ENCODE data around the gene SNRNP70. TPM values are rescaled to one million over a fixed set of nuclear protein-coding genes. Genes with fewer than 3 reads are reported as not detected.
"Not testable (repeated sequence)": the region's sequence is repeated elsewhere in the genome, so short reads cannot be mapped to it uniquely, and the experiment has no call there.

Gene SNRNP70
- polyA plus RNA-seq, 1 donor (not counting 4 experiments of a cell fraction or from before 2014, with no cell fraction given) = 149 TPM

DNA sequence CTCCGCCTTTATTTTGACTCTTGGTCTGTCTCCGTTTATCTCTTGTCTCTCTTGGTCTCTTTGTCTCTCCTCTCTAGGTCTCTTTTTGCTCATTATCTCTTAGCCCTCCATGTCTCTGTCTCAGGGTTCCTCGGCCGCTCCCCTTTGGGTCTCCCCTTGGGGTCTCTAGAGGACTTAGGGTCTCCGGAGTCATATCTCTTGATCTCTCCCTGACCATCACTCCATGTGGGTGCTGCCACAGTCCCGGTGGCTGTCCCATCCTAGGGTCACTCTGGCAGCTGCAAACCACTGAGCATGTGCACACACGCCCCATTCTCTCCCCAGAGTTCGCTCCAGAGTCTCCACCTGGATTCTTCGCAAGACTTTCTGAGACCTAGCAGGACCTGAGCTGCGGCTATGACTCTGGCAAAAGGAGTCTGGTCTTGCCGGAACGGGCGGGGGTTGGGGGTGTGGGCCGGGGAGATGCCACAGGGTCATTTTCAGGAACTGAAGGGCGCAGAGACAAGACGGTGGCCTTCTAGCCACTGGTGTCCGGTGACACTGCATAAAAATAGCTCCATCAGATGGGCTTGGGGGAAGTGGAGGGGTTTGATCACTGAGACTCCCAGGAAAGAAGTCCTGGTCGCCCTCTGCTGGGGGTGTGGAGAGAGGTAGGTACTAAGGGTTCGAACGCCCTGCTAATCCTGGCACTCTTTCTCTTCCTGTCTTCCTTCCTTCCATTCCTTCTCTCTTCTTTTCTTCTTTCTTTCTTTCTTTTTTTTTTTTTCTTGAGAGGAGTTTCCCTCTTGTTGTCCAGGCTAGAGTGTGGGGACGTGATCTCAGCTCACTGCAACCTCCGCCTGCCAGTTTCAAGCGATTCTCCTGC, 11.5 kb upstream of the SNRNP70 start:
- H3K4me3 ChIP-seq (ENCODE audit: control insufficient read depth in 2 of 3, extremely low read depth in 1 of 3, insufficient read depth in 2 of 3, low read depth in 1 of 3, low read length in 3 of 3) = peak overlapping the region in 2 of 3 experiments; percentile 5 to 7
- H3K27me3 ChIP-seq (ENCODE audit: control insufficient read depth, extremely low read depth, insufficient read depth, low read length) = peaks cover 42% of the 10 kb centered on the region
- no peaks in the 10 kb centered on the region for H3K9me3 ChIP-seq (ENCODE audit: control insufficient read depth, low read depth, low read length)
- dilution Hi-C loops (cut with MboI; ENCODE audit: extremely low pct_ligation_motif_present, low sequenced_read_pairs) = no loop called here
- no peaks in the 10 kb centered on the region for H3K9me1 ChIP-seq (ENCODE audit: control insufficient read depth, extremely low read depth, insufficient read depth, low read length)
- TF ChIP-seq, protein P1, sequence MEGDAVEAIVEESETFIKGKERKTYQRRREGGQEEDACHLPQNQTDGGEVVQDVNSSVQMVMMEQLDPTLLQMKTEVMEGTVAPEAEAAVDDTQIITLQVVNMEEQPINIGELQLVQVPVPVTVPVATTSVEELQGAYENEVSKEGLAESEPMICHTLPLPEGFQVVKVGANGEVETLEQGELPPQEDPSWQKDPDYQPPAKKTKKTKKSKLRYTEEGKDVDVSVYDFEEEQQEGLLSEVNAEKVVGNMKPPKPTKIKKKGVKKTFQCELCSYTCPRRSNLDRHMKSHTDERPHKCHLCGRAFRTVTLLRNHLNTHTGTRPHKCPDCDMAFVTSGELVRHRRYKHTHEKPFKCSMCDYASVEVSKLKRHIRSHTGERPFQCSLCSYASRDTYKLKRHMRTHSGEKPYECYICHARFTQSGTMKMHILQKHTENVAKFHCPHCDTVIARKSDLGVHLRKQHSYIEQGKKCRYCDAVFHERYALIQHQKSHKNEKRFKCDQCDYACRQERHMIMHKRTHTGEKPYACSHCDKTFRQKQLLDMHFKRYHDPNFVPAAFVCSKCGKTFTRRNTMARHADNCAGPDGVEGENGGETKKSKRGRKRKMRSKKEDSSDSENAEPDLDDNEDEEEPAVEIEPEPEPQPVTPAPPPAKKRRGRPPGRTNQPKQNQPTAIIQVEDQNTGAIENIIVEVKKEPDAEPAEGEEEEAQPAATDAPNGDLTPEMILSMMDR (optimal IDR thresholded peaks at IDR 0.05 in 1 of 3, IDR thresholded peaks at IDR 0.05 in 1 of 3, conservative IDR thresholded peaks at IDR 0.05 in 1 of 3; ENCODE audit: extremely low read depth in 1 of 3, insufficient read depth in 2 of 3, low read length in 3 of 3) = peak; percentile 58 to 67 (median 65)
- TF ChIP-seq EZH2 (IDR thresholded peaks at IDR 0.05; ENCODE audit: low read length) = peak; percentile 15
- H3K9ac ChIP-seq (ENCODE audit: control insufficient read depth, extremely low read depth, insufficient read depth, low read length) = no peak overlapping the region
- peak overlapping the region; percentile 51 for H3K4me2 ChIP-seq (ENCODE audit: control insufficient read depth, extremely low read depth, insufficient read depth, low read depth, low read length)
- DNase-seq (ENCODE audit: low read depth, low spot score) = no peak
- peaks cover 4% of the 10 kb centered on the region for H3K4me1 ChIP-seq (ENCODE audit: control insufficient read depth, extremely low read depth, insufficient read depth, low read length)
- no peak overlapping the region for H2AFZ ChIP-seq (ENCODE audit: control insufficient read depth, low read length)
- FAIRE-seq = peak; percentile 71
- no peaks in the 10 kb centered on the region for H3K79me2 ChIP-seq (ENCODE audit: control insufficient read depth, insufficient read depth, low read length)
- H4K20me1 ChIP-seq (ENCODE audit: control insufficient read depth, extremely low read depth, insufficient read depth, low read length) = no peaks in the 10 kb centered on the region
- H3K36me3 ChIP-seq (ENCODE audit: control insufficient read depth in 2 of 2, extremely low read depth in 1 of 2, insufficient read depth in 2 of 2, low read length in 2 of 2) = no peaks in the 10 kb centered on the region
- no peak overlapping the region for H3K27ac ChIP-seq (ENCODE audit: control insufficient read depth, insufficient read depth, low read length)

DNA sequence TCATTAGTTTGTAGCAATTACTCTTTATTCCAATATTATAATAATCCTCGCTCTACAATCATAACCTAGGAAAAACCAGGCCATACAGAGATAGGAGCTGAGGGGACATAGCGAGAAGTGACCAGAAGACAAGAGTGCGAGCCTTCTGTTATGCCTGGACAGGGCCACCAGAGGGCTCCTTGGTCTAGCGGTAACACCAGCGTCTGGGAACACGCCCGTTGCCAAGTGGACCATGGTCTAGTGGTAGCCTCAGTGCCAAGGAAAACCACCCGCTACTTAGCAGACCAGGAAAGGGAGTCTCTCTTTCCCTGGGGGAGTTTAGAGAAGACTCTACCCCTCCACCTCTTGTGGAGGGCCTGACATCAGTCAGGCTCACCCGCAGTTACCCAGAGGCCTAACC, 10.4 kb upstream of the SNRNP70 start:
- H3K9me3 ChIP-seq (ENCODE audit: control insufficient read depth, low read depth, low read length); H3K79me2 ChIP-seq (ENCODE audit: control insufficient read depth, insufficient read depth, low read length); H3K36me3 ChIP-seq (ENCODE audit: control insufficient read depth in 2 of 2, extremely low read depth in 1 of 2, insufficient read depth in 2 of 2, low read length in 2 of 2); H4K20me1 ChIP-seq (ENCODE audit: control insufficient read depth, extremely low read depth, insufficient read depth, low read length); H2AFZ ChIP-seq (ENCODE audit: control insufficient read depth, low read length); H3K9me1 ChIP-seq (ENCODE audit: control insufficient read depth, extremely low read depth, insufficient read depth, low read length); H3K4me3 ChIP-seq (ENCODE audit: control insufficient read depth in 2 of 3, extremely low read depth in 1 of 3, insufficient read depth in 2 of 3, low read depth in 1 of 3, low read length in 3 of 3); DNase-seq (ENCODE audit: low read depth, low spot score); H3K4me1 ChIP-seq (ENCODE audit: control insufficient read depth, extremely low read depth, insufficient read depth, low read length); H3K9ac ChIP-seq (ENCODE audit: control insufficient read depth, extremely low read depth, insufficient read depth, low read length); H3K4me2 ChIP-seq (ENCODE audit: control insufficient read depth, extremely low read depth, insufficient read depth, low read depth, low read length); dilution Hi-C loops (cut with MboI; ENCODE audit: extremely low pct_ligation_motif_present, low sequenced_read_pairs); H3K27ac ChIP-seq (ENCODE audit: control insufficient read depth, insufficient read depth, low read length); FAIRE-seq: not testable (repeated sequence)
- peaks cover 37% of the 10 kb centered on the region for H3K27me3 ChIP-seq (ENCODE audit: control insufficient read depth, extremely low read depth, insufficient read depth, low read length)
- TF ChIP-seq, protein P1 (optimal IDR thresholded peaks at IDR 0.05 in 1 of 3, IDR thresholded peaks at IDR 0.05 in 1 of 3, conservative IDR thresholded peaks at IDR 0.05 in 1 of 3; ENCODE audit: extremely low read depth in 1 of 3, insufficient read depth in 2 of 3, low read length in 3 of 3) = peak in 2 of 3 experiments; percentile 34 to 60

Measured in keratinocyte (primary cell).